HepG2 (cell line): ENCODE measurements around the gene LTB4R. TPM values are rescaled to one million over a fixed set of nuclear protein-coding genes. Genes with fewer than 3 reads are reported as not detected.

Source experiments
- ATAC-seq: fragments of 200-7000 bp; cut with Tn5 transposase; 3 replicates; pipeline ENCODE4 v1.9.1; 2020; ENCODE audit warnings: mild to moderate bottlenecking, moderate library complexity
- BruUV-seq: library from RNA; stranded (reverse); fragments of 400-500 nt; replicated peaks from 2 replicates; lab custom pipeline; 2021; lab: Mats Ljungman, UMichigan
- CTCF ChIA-PET: fragments of 300-600 bp; formaldehyde crosslinking; extraction: SDS; loops from one replicate; lab custom pipeline; 2021; ENCODE audit warnings: low total read pairs, inconsistent platforms, low intra/inter-chr PET ratio; lab: Yijun Ruan, JAX
- POLR2A ChIA-PET: fragments of 350-600 bp; sonication (Branson Sonifier 250); formaldehyde crosslinking; loops from one replicate; lab custom pipeline; 2020; ENCODE audit warnings: antibody characterized with exemption, inconsistent platforms; lab: Yijun Ruan, JAX
- DNase-seq: peaks from one replicate; pipeline ENCODE4 v3.0.0-alpha.2; 2015; ENCODE audit warnings: low spot score
- FAIRE-seq: peaks from 3 replicates; lab custom pipeline; 2011; peaks lifted over from hg19 to GRCh38; lab: Jason Lieb, UNC
- H2AFZ ChIP-seq: one replicate; pipeline ENCODE4 v1.6.1; 2011; ENCODE audit warnings: low read length, inconsistent platforms
- H3K27ac ChIP-seq: fragments of 300-600 bp; 3 replicates; pipeline ENCODE4 v1.8.0; 2011; ENCODE audit warnings: mixed run types, mild to moderate bottlenecking, mixed read lengths, low read length, inconsistent platforms; ENCODE audit not compliant: insufficient read depth; ENCODE audit errors: extremely low read length
- H3K27me3 ChIP-seq, 2 experiments: fragments of 200-600 bp in 1 of 2; 2 replicates in 1 of 2; 3 replicates in 1 of 2; pipeline versions ENCODE4 v1.6.0 to v1.8.0; 2011; ENCODE audit warnings: low read length in 2 of 2, mild to moderate bottlenecking in 2 of 2, moderate library complexity in 2 of 2, inconsistent platforms in 1 of 2; ENCODE audit not compliant: insufficient read depth in 2 of 2, control insufficient read depth in 1 of 2
- H3K36me3 ChIP-seq, 2 experiments: fragments of 200-600 bp in 1 of 2; replicated peaks in 1 of 2; 2 replicates in 1 of 2; 3 replicates in 1 of 2; pipeline versions ENCODE4 v1.5.1 to v1.8.0; 2011; ENCODE audit warnings: low read length in 2 of 2, inconsistent platforms in 1 of 2; ENCODE audit not compliant: insufficient read depth in 2 of 2, control insufficient read depth in 1 of 2
- H3K4me1 ChIP-seq: 2 replicates; pipeline ENCODE4 v1.5.1; 2012; ENCODE audit warnings: low read length, inconsistent platforms; ENCODE audit not compliant: insufficient read depth
- H3K4me2 ChIP-seq: 2 replicates; pipeline ENCODE4 v1.6.0; 2011; ENCODE audit warnings: low read depth, low read length, inconsistent platforms
- H3K4me3 ChIP-seq, 3 experiments: fragments of 200-600 bp in 1 of 3; sonication (generic), shearing (Covaris generic) in 1 of 3; replicated peaks in 1 of 3; 2 replicates each; pipeline ENCODE4 v1.5.1; 2011 to 2016; ENCODE audit warnings: low read length in 3 of 3, inconsistent platforms in 2 of 3, low read depth in 2 of 3, mild to moderate bottlenecking in 2 of 3, control low read depth in 1 of 3, mixed read lengths in 1 of 3; ENCODE audit not compliant: insufficient read depth in 1 of 3
- H3K79me2 ChIP-seq: one replicate; pipeline ENCODE4 v1.6.1; 2011; ENCODE audit warnings: low read length, inconsistent platforms; ENCODE audit not compliant: insufficient read depth
- H3K9ac ChIP-seq: 2 replicates; pipeline ENCODE4 v1.6.0; 2011; ENCODE audit warnings: mild to moderate bottlenecking, low read depth, low read length, inconsistent platforms; ENCODE audit not compliant: insufficient read depth
- H3K9me3 ChIP-seq: 2 replicates; pipeline ENCODE4 v1.5.1; 2012; ENCODE audit warnings: mild to moderate bottlenecking, low read length
- H4K20me1 ChIP-seq: 2 replicates; pipeline ENCODE4 v1.6.0; 2011; ENCODE audit warnings: inconsistent platforms, mild to moderate bottlenecking, low read length, moderate library complexity; ENCODE audit not compliant: insufficient read depth
- FOXO1 ChIP-seq: sonication (generic); formaldehyde crosslinking; IDR thresholded peaks from 2 replicates; pipeline ENCODE4 v1.4.0; 2020; ENCODE audit warnings: missing genetic modification reagents
- GZF1 ChIP-seq: sonication (generic); formaldehyde crosslinking; IDR thresholded peaks from 2 replicates; pipeline ENCODE4 v1.5.1; 2020; ENCODE audit warnings: mild to moderate bottlenecking, missing genetic modification reagents
- MTF1 ChIP-seq: sonication (generic); formaldehyde crosslinking; IDR thresholded peaks from 2 replicates; pipeline ENCODE4 v1.5.0; 2020; ENCODE audit warnings: missing genetic modification reagents
- RBM22 ChIP-seq: fragments of 200-400 bp; formaldehyde crosslinking; optimal IDR thresholded peaks from 2 replicates; pipeline ENCODE3; 2017; ENCODE audit warnings: mild to moderate bottlenecking, low read length, moderate library complexity
- YEATS2 ChIP-seq: sonication (generic); formaldehyde crosslinking; IDR thresholded peaks from 2 replicates; pipeline ENCODE4 v1.4.0; 2020; ENCODE audit warnings: missing genetic modification reagents, borderline replicate concordance
- WGBS: methylation state at CpG from one replicate; pipeline ENCODE4 v1.1.6; 2017; ENCODE audit warnings: low lambda C conversion rate; 5-methylcytosine and 5-hydroxymethylcytosine counted together
- in situ Hi-C: cut with HindIII; loops from 2 replicates; pipeline ENCODE4 v1.10.0; 2017; ENCODE audit warnings: low pct_unique_long_range_greater_than_20kb; ENCODE audit not compliant: extremely low pct_ligation_motif_present
- intact Hi-C: fragments of 100-400 bp; cut with micrococcal nuclease; formaldehyde crosslinking; loops from one replicate; pipeline ENCODE4 v1.10.0; 2022; ENCODE audit not compliant: unreplicated experiment
- polyA plus RNA-seq, 8 experiments: library from polyadenylated mRNA; depleted of rRNA in 3 of 8; stranded (reverse) in 7 of 8; unstranded in 1 of 8; fragments of >200 nt; fragmentation: Illumina TruSeq in 4 of 8; extraction: Trizol in 4 of 8; gene quantifications; 2 replicates each; pipeline versions ENCODE4 v1.2.1 to v1.2.3, GENCODE V29; 2011 to 2016; ENCODE audit warnings: low read depth in 4 of 8, missing spikeins in 1 of 8, mixed read lengths in 1 of 8; ENCODE audit not compliant: insufficient read depth in 1 of 8
- total RNA-seq, 5 experiments: library from RNA; depleted of rRNA; stranded (reverse); fragments of >200 nt; fragmentation: Illumina TruSeq; extraction: Trizol; gene quantifications; 2 replicates each; pipeline ENCODE4 v1.2.3, GENCODE V29; 2016; ENCODE audit warnings: low read depth in 1 of 5
- TF ChIP-seq, protein P1 (sequence below): sonication (generic); formaldehyde crosslinking; IDR thresholded peaks from 2 replicates; pipeline ENCODE4 v1.8.1; 2023; ENCODE audit warnings: mild to moderate bottlenecking, moderate library complexity, missing genetic modification reagents
- TF ChIP-seq, protein P2 (sequence below): sonication (generic); formaldehyde crosslinking; conservative IDR thresholded peaks from 2 replicates; pipeline ENCODE4 v1.8.1; 2023; ENCODE audit warnings: missing genetic modification reagents

LTB4R gene
- total and polyA plus RNA-seq, 2 of the 13 experiments (the other 11 are each of a cell fraction or from before 2014, with no cell fraction given) = 3.2 to 8.2 TPM

DNA sequence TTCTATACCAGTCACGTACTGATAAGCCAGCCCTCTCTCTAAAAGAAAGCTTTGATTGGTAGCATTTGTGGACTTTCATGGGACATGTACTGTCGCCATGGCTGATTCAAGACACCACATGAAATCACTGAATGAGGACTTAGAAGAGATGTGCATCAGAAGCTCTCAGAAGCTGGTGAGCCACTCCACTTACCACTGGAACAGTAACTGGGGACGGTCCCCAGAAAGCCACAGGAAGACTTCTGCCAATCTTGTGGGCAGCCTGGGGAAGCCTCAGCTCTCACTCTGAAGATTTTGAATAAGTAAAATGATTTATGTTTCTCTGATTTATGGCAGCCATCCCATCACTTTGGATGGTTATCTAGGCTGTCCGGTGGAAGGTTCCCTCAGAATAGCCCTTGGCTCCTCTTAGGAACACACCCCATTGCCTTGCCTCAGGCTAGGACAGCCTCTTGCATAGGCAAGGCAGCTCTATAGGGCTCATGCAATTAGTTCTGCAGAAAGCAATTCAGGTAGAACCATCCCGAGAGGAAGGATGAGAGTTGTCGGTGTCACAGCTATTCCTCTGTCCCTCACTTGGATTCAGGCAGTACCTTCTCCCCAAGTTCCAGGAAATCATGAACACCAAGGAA lies 21.5 kb upstream of the LTB4R start:
- 96% methylated on average over 6 of the region's 6 CpGs for WGBS
- BruUV-seq = no TSS peak
- no peaks in the 10 kb centered on the region for H3K9me3 ChIP-seq
- FAIRE-seq (no peak), ATAC-seq (no peak), DNase-seq (no peak)
- TF ChIP-seq, protein P1, sequence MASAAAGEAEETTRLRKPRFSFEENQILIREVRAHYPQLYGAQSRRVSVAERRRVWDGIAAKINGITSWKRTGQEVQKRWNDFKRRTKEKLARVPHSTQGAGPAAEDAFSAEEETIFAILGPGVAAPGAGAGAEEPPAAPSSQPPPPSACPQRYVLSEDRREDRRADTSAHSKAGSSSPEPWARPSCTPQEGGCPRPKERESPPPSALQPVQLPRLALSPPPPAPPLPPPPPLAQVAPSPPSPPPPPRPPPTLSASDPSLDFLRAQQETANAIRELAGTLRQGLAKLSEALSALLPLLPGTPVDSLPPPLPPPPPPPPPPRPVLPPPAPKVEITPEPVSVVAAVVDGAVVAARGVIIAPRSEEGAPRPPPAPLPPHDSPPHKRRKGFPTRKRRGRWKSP (CRISPR knock-in tag) = no peak
- TF ChIP-seq FOXO1 (CRISPR knock-in tag) (no peak), MTF1 (CRISPR knock-in tag) (no peak), YEATS2 (CRISPR knock-in tag) (no peak), RBM22 (peak; percentile 68), GZF1 (CRISPR knock-in tag) (no peak)
- TF ChIP-seq, protein P2, sequence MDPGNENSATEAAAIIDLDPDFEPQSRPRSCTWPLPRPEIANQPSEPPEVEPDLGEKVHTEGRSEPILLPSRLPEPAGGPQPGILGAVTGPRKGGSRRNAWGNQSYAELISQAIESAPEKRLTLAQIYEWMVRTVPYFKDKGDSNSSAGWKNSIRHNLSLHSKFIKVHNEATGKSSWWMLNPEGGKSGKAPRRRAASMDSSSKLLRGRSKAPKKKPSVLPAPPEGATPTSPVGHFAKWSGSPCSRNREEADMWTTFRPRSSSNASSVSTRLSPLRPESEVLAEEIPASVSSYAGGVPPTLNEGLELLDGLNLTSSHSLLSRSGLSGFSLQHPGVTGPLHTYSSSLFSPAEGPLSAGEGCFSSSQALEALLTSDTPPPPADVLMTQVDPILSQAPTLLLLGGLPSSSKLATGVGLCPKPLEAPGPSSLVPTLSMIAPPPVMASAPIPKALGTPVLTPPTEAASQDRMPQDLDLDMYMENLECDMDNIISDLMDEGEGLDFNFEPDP = 0 out of 2 replicates have a peak, but pooled peaks have one; percentile 8
- H3K27me3 ChIP-seq = no peaks in the 10 kb centered on the region
- no peak overlapping the region for H3K27ac ChIP-seq
- H3K4me1 ChIP-seq = peaks cover 10% of the 10 kb centered on the region
- H3K79me2 ChIP-seq = no peaks in the 10 kb centered on the region
- H3K4me2 ChIP-seq = no peak overlapping the region
- no peak overlapping the region for H3K4me3 ChIP-seq
- H3K9ac ChIP-seq = no peak overlapping the region
- ChIA-PET CTCF (no interaction called here), POLR2A (interaction anchor here (3.1 to 24.7 kb wide), 3 partner anchors 9 to 49 kb away, joined by 20 to 850 read pairs (median 42); partner anchors contain the start of genes DHRS1, GMPR2, NEDD8 and NOP9)
- H2AFZ ChIP-seq = no peak overlapping the region
- H4K20me1 ChIP-seq = no peaks in the 10 kb centered on the region
- in situ Hi-C loops = no loop called here
- intact Hi-C loops = loop anchor here (10.0 kb wide), 1 partner anchor 985 kb away; the partner anchor contains the start of genes BCL2L2 and PPP1R3E
- peaks cover 35 to 49% of the 10 kb centered on the region in 2 experiments for H3K36me3 ChIP-seq
